Muscle of leg (tissue), 11 donors: ENCODE measurements around the gene OR2T4. TPM values are rescaled to one million over a fixed set of nuclear protein-coding genes. Genes with fewer than 3 reads are reported as not detected.

Experiments
- DNase-seq: peaks from one replicate; pipeline ENCODE4 v3.0.0; 2013
- H3K27ac ChIP-seq: one replicate; pipeline ENCODE4 v1.5.1; 2013; ENCODE audit warnings: mild to moderate bottlenecking, low read length, control low read depth
- H3K27me3 ChIP-seq: one replicate; pipeline ENCODE4 v1.6.1; 2013; ENCODE audit warnings: low read length; ENCODE audit not compliant: control insufficient read depth, insufficient read depth
- H3K36me3 ChIP-seq: one replicate; pipeline ENCODE4 v1.6.1; 2013; ENCODE audit warnings: low read length; ENCODE audit not compliant: control insufficient read depth, insufficient read depth
- H3K4me1 ChIP-seq: one replicate; pipeline ENCODE4 v1.6.1; 2013; ENCODE audit warnings: low read length; ENCODE audit not compliant: control insufficient read depth, insufficient read depth
- H3K4me3 ChIP-seq: one replicate; pipeline ENCODE4 v1.5.1; 2013; ENCODE audit warnings: low read length, control low read depth
- H3K9me3 ChIP-seq: replicated peaks from 2 replicates; pipeline ENCODE4 v1.6.1; 2013; ENCODE audit warnings: low read depth, low read length; ENCODE audit not compliant: control insufficient read depth
- WGBS: methylation state at CpG from one replicate; pipeline ENCODE4 v1.1.5; 2013; ENCODE audit warnings: missing lambda C conversion rate; ENCODE audit not compliant: insufficient coverage; 5-methylcytosine and 5-hydroxymethylcytosine counted together
- polyA plus RNA-seq, 8 donors: library from polyadenylated mRNA; unstranded; fragments of 120-200 nt; gene quantifications; one replicate each; pipeline versions ENCODE4 v1.2.1 to v1.2.3, GENCODE V29; 2013; ENCODE audit warnings: inconsistent platforms in 1 of 8, low replicate concordance in 1 of 8; ENCODE audit not compliant: insufficient read length in 8 of 8, insufficient read depth in 1 of 8
- total RNA-seq: library from RNA; stranded (reverse); fragments of 120-200 nt; gene quantifications from one replicate; pipeline ENCODE4 v1.2.4, GENCODE V29; 2013

Gene OR2T4
- total and polyA plus RNA-seq, 9 donors: not detected

- WGBS: 80% methylated on average over 1 of the region's 3 CpGs
- DNase-seq: no peak
- no peaks in the 10 kb centered on the region for H3K4me1 ChIP-seq
- no peaks in the 10 kb centered on the region for H3K36me3 ChIP-seq
- H3K27me3 ChIP-seq: no peaks in the 10 kb centered on the region
- H3K9me3 ChIP-seq: peaks cover 16% of the 10 kb centered on the region
- no peak overlapping the region for H3K4me3 ChIP-seq
- H3K27ac ChIP-seq: no peak overlapping the region
Observed at GRCh38 chr1:248376916-248377315, 15.5 kb downstream of the OR2T4 start.

GRCh38 chr1:248380854-248381253 lies 19.4 kb downstream of the OR2T4 start:
- Histone ChIP-seq H3K36me3 (no peaks in the 10 kb centered on the region), H3K4me3 (no peak overlapping the region), H3K9me3 (peaks cover 8% of the 10 kb centered on the region), H3K4me1 (no peaks in the 10 kb centered on the region), H3K27me3 (no peaks in the 10 kb centered on the region), H3K27ac (no peak overlapping the region)
- no CpG with 5 or more reads among the region's 3 CpGs for WGBS
- no peak for DNase-seq

- Histone ChIP-seq H3K4me3 (no peak overlapping the region), H3K9me3 (peaks cover 32% of the 10 kb centered on the region), H3K27me3 (no peaks in the 10 kb centered on the region), H3K4me1 (no peaks in the 10 kb centered on the region), H3K36me3 (no peaks in the 10 kb centered on the region), H3K27ac (no peak overlapping the region)
- 80% methylated on average over 1 of the region's 2 CpGs for WGBS
- DNase-seq: no peak
Observed at GRCh38 chr1:248388426-248388825, 27.0 kb downstream of the OR2T4 start.

- Histone ChIP-seq H3K4me3 (no peak overlapping the region), H3K27me3 (no peaks in the 10 kb centered on the region), H3K9me3 (peaks cover 27% of the 10 kb centered on the region), H3K4me1 (no peaks in the 10 kb centered on the region), H3K27ac (no peak overlapping the region), H3K36me3 (no peaks in the 10 kb centered on the region)
- DNase-seq: no peak
- no CpG with 5 or more reads among the region's 2 CpGs for WGBS
Observed at GRCh38 chr1:248393050-248393449, 31.6 kb downstream of the OR2T4 start.

- H3K4me1 ChIP-seq: no peaks in the 10 kb centered on the region
- H3K36me3 ChIP-seq: no peaks in the 10 kb centered on the region
- H3K9me3 ChIP-seq: peaks cover 29% of the 10 kb centered on the region
- H3K27ac ChIP-seq: no peak within 1 kb of the TSS
- no peak for DNase-seq
- H3K4me3 ChIP-seq: no peak within 1 kb of the TSS
- no peaks in the 10 kb centered on the region for H3K27me3 ChIP-seq
- no CpG with 5 or more reads among the region's 3 CpGs for WGBS
Observed at GRCh38 chr1:248402748-248403147, 41.3 kb downstream of the OR2T4 start, which contains the start of gene OR2T1. TSS of gene OR2T1 (plus strand) at chr1:248403048. CDS start at chr1:248406148, 3,100 bp downstream.

- no peak overlapping the region for H3K4me3 ChIP-seq
- DNase-seq: peak; percentile 0
- H3K36me3 ChIP-seq: no peaks in the 10 kb centered on the region
- H3K27me3 ChIP-seq: no peaks in the 10 kb centered on the region
- H3K4me1 ChIP-seq: no peaks in the 10 kb centered on the region
- WGBS: 15% methylated on average over 1 of the region's 6 CpGs
- no peak overlapping the region for H3K27ac ChIP-seq
- H3K9me3 ChIP-seq: peaks cover 32% of the 10 kb centered on the region
Observed at GRCh38 chr1:248404024-248404423, 42.6 kb downstream of the OR2T4 start.

- DNase-seq: no peak
- no peaks in the 10 kb centered on the region for H3K27me3 ChIP-seq
- 52% methylated on average over 3 of the region's 8 CpGs for WGBS
- H3K9me3 ChIP-seq: peaks cover 33% of the 10 kb centered on the region
- no peaks in the 10 kb centered on the region for H3K4me1 ChIP-seq
- no peak overlapping the region for H3K27ac ChIP-seq
- no peaks in the 10 kb centered on the region for H3K36me3 ChIP-seq
- H3K4me3 ChIP-seq: no peak overlapping the region
Observed at GRCh38 chr1:248406721-248407692, 45.5 kb downstream of the OR2T4 start.

Other genes starting within 250 kb of the OR2T4 start
- not detected for gene OR2M5, start 216.5 kb upstream of the OR2T4 start, total RNA-seq
- gene OR2M5, start 216.5 kb upstream of the OR2T4 start, polyA plus RNA-seq: not detected
- gene OR2M2, start 186.8 kb upstream of the OR2T4 start, total RNA-seq: not detected
- gene OR2M2, start 186.8 kb upstream of the OR2T4 start, polyA plus RNA-seq: not detected
- not detected for gene OR2M3, start 164.4 kb upstream of the OR2T4 start, total RNA-seq
- under 1 TPM in 7 of 8 donors, not detected in 1; 0.01 to 0.10 (median 0.03) TPM for gene OR2M3, start 164.4 kb upstream of the OR2T4 start, polyA plus RNA-seq
- gene OR2M4, start 130.2 kb upstream of the OR2T4 start, total RNA-seq: not detected
- gene OR2M4, start 130.2 kb upstream of the OR2T4 start, polyA plus RNA-seq: under 1 TPM in 3 of 8 donors, not detected in 5; 0.04 TPM
- not detected for gene OR2T33, start 83.7 kb upstream of the OR2T4 start, total RNA-seq
- under 1 TPM in 1 of 8 donors, not detected in 7; 0.04 TPM for gene OR2T33, start 83.7 kb upstream of the OR2T4 start, polyA plus RNA-seq
- not detected for gene OR2T12, start 58.2 kb upstream of the OR2T4 start, total RNA-seq
- gene OR2T12, start 58.2 kb upstream of the OR2T4 start, polyA plus RNA-seq: under 1 TPM in 1 of 8 donors, not detected in 7; 0.03 TPM
- not detected for gene OR2M7, start 37.1 kb upstream of the OR2T4 start, total RNA-seq
- not detected for gene OR2M7, start 37.1 kb upstream of the OR2T4 start, polyA plus RNA-seq
- not detected for gene OR14C36, start 12.9 kb upstream of the OR2T4 start, total RNA-seq
- not detected for gene OR14C36, start 12.9 kb upstream of the OR2T4 start, polyA plus RNA-seq
- gene OR2T6, start 14.1 kb downstream of the OR2T4 start, total RNA-seq: not detected
- not detected for gene OR2T6, start 14.1 kb downstream of the OR2T4 start, polyA plus RNA-seq
- gene OR2T1, start 41.4 kb downstream of the OR2T4 start, total RNA-seq: not detected
- not detected for gene OR2T1, start 41.4 kb downstream of the OR2T4 start, polyA plus RNA-seq
- not detected for gene OR2T2, start 84.0 kb downstream of the OR2T4 start, total RNA-seq
- gene OR2T2, start 84.0 kb downstream of the OR2T4 start, polyA plus RNA-seq: under 1 TPM in 1 of 8 donors, not detected in 7; 0.06 TPM
- gene OR2T3, start 111.7 kb downstream of the OR2T4 start, total RNA-seq: not detected
- gene OR2T3, start 111.7 kb downstream of the OR2T4 start, polyA plus RNA-seq: not detected
- not detected for gene OR2T5, start 126.9 kb downstream of the OR2T4 start, total RNA-seq
- not detected for gene OR2T5, start 126.9 kb downstream of the OR2T4 start, polyA plus RNA-seq
- not detected for gene OR2G6, start 146.4 kb downstream of the OR2T4 start, total RNA-seq
- under 1 TPM in 1 of 8 donors, not detected in 7; 0.06 TPM for gene OR2G6, start 146.4 kb downstream of the OR2T4 start, polyA plus RNA-seq
- gene OR2T29, start 201.1 kb downstream of the OR2T4 start, total RNA-seq: not detected
- gene OR2T29, start 201.1 kb downstream of the OR2T4 start, polyA plus RNA-seq: not detected
- not detected for gene OR2T34, start 213.1 kb downstream of the OR2T4 start, total RNA-seq
- not detected for gene OR2T34, start 213.1 kb downstream of the OR2T4 start, polyA plus RNA-seq
- gene OR2T10, start 236.0 kb downstream of the OR2T4 start, total RNA-seq: not detected
- gene OR2T10, start 236.0 kb downstream of the OR2T4 start, polyA plus RNA-seq: not detected